ENCODE data around the gene ASIP.
"Not testable (repeated sequence)": the region's sequence is repeated elsewhere in the genome, so short reads cannot be mapped to it uniquely, and the experiment has no call there.

Gene ASIP

DNA sequence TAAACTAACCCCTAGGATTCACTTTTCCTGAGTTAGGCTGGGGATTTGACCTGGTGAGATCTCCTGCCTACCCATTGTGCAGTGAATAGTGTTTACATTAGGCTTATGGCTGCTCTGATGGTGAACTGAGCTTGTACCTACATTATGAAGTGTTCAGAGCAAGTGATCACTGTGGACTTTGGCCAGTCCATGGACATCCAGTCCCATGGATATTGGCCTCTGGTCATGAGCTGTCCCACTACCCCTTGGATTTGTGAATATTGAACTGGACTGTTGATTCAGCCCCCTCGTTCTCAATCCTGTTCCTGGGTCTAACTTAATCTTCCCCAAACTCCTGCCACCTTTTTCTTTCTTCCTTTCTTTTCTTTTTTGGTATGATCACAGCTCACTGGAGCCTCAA, 13.8 kb downstream of the ASIP start:
- no peaks in the 10 kb centered on the region for H3K27me3 Mint-ChIP-seq
- H3K27ac Mint-ChIP-seq: no peak overlapping the region

DNA sequence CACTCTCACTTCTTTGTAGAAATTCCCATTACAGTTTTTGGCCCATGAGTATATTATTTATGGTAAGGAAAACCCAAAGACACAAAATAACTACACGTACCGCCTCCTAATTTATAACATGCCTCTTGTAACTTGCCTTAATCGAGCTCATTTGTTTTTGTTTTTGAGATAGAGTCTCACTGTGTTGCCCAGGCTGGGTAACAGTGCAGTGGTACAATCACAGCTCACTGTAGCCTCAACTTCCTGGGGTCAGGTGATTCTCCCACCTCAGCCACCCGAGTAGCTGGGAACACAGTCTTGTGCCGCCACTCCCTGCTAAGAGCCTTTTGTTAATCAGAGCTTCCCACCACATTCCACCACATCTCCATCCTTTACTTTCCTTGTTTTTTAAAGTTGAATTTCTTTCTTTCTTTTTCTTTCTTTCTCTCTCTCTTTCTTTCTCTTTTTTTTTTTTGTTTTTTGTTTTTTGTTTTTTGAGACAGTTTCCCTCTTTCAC, 15.5 kb downstream of the ASIP start:
- Mint-ChIP-seq H3K4me3 (no peak overlapping the region), H3K27me3 (no peaks in the 10 kb centered on the region), H3K9me3 (no peaks in the 10 kb centered on the region), H3K4me1 (no peaks in the 10 kb centered on the region), H3K27ac (no peak overlapping the region), H3K36me3 (ENCODE audit: low read depth) (no peaks in the 10 kb centered on the region)
- no peak for DNase-seq
- no peak for ATAC-seq

More for the DNA sequence above, 13.8 kb downstream of the ASIP start:
- Mint-ChIP-seq H3K4me1 (no peaks in the 10 kb centered on the region), H3K36me3 (ENCODE audit: low read depth) (no peaks in the 10 kb centered on the region), H3K4me3 (no peak overlapping the region), H3K9me3 (no peaks in the 10 kb centered on the region)
- no peak for DNase-seq
- no peak for ATAC-seq

DNA sequence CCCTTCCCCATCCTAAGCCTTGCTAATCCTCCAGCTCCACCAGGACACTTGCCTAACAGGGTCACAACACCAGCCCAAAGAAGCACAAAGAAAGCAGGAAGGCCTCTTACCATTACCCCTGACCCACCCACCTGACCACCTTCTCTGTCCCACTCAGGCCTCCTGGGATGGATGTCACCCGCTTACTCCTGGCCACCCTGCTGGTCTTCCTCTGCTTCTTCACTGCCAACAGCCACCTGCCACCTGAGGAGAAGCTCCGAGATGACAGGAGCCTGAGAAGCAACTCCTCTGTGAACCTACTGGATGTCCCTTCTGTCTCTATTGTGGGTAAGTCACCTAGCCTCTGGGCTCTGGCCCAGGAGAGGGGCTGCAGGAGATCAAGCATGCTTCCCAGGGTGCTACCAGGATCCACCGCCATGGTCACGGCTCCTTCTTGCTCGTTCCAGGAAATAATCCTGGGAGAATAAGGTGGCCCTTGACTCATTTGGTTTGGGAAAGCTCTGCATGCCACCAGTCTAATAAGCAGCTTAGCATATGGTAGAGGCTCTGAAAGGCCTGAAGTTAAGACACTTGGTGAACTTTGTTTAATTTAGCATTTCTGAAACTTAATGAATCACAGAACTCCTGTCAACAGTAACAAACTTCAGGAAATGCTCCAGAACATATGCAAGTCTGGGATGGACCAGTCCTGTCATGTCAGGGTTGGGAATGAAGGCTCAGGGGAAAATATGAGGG, 19.2 kb downstream of the ASIP start:
- ATAC-seq: no peak
- H3K9me3 Mint-ChIP-seq: no peaks in the 10 kb centered on the region

DNA sequence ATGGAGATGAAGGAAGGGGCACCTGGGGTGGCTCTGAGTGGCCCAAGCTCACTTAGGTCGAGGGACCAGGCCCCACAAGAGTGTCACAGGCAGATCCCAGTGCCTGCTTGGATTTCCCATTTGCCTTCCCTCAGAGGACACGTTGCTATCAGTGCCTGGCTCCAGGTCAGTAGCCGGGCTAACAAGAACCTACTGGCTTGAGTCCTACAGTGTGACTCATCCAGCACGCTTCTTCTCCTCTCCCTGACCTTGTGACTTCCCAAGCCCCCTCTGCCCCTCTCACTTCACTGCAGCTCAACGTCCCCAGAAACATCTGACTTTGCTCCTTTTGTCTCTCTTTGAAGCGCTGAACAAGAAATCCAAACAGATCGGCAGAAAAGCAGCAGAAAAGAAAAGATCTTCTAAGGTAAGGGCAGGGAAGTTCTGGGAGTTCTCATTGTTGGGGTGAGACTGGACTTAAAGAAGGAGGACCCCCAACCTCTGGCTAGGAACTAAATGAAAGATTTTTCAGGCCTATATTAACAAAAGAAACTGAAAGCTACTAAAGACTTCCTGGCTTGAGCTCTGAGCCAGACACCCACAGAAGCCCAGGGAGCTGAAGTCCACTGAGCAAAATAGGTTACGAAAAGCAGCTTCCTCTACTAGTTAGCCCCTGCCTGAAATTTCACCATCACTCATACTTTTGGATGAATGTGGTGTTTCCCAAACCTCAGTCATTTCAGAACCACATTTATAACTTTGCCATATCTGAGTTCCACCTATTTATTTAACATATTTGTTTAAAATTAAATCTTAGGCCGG, 21.5 kb downstream of the ASIP start:
- Mint-ChIP-seq H3K4me3 (no peak overlapping the region), H3K36me3 (ENCODE audit: low read depth) (no peaks in the 10 kb centered on the region), H3K27ac (no peak overlapping the region), H3K4me1 (no peaks in the 10 kb centered on the region), H3K27me3 (no peaks in the 10 kb centered on the region), H3K9me3 (no peaks in the 10 kb centered on the region)
- no peak for DNase-seq
- ATAC-seq: no peak

More for the DNA sequence above, 19.2 kb downstream of the ASIP start:
- H3K36me3 Mint-ChIP-seq (ENCODE audit: low read depth): no peaks in the 10 kb centered on the region
- no peaks in the 10 kb centered on the region for H3K4me1 Mint-ChIP-seq
- no peak overlapping the region for H3K27ac Mint-ChIP-seq
- no peaks in the 10 kb centered on the region for H3K27me3 Mint-ChIP-seq
- H3K4me3 Mint-ChIP-seq: no peak overlapping the region
- DNase-seq: no peak

DNA sequence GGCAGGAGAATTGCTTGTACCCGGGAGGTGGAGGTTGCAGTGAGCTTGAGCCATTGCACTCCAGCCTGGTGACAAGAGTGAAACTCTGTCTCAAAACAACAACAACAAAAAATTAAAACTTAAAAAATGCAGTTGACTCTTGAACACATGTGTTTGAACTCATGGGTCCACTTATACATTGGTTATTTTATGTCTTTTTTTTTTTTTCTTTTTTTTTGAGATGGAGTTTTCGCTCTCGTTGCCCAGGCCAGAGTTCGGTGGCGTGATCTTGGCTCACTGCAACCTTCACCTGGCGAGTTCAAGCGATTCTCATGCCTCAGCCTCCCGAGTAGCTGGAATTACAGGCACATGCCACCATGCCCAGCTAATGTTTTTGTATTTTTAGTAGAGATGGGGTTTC, 22.2 kb downstream of the ASIP start:
- not testable (repeated sequence) for H3K36me3 Mint-ChIP-seq (ENCODE audit: low read depth); H3K27me3 Mint-ChIP-seq; H3K4me3 Mint-ChIP-seq; ATAC-seq; H3K27ac Mint-ChIP-seq; DNase-seq; H3K4me1 Mint-ChIP-seq; H3K9me3 Mint-ChIP-seq

DNA sequence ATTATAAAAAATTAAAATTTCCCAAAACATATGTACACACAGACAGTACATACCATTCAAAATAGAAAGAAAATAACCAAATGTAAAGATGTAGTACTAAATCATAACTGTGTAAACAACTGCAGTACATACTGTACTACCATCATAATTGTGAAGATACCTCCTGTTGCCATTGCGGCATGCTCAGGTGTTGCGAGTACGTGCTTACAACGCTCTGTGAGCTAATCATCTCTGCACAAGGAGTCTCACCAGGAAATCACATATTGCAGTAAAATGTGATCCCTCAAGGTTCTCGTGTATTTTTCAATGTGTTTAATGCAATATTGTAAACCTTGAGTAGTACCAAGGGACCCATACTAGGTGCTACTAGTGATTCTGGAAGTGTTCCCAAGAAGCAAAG, 22.9 kb downstream of the ASIP start:
- ATAC-seq: no peak
- Mint-ChIP-seq H3K4me3 (no peak overlapping the region), H3K9me3 (no peaks in the 10 kb centered on the region), H3K4me1 (peaks cover under 1% of the 10 kb centered on the region), H3K27ac (no peak overlapping the region), H3K36me3 (ENCODE audit: low read depth) (peaks cover 2% of the 10 kb centered on the region), H3K27me3 (peaks cover 3% of the 10 kb centered on the region)
- DNase-seq: no peak

DNA sequence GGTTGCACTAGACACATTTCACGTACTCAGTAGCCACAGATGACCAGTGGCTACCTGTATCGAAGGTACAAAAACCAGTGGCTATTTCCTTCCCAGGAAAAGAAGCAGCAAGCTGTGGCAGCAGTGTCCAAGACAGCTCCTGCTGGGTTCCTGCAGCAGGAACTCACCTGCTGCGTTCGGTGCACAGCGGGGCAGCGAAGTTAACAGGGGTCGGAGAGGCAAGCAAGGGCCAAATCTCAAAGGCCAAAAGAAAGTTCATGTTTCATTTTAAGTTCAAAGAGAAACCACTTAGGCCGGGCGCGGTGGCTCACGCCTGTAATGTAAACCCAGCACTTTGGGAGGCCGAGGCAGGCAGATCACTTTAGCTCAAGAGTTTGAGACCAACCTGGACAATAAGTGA, 26.9 kb downstream of the ASIP start:
- Mint-ChIP-seq H3K4me3 (no peak overlapping the region), H3K27me3 (peaks cover 9% of the 10 kb centered on the region), H3K9me3 (no peaks in the 10 kb centered on the region), H3K27ac (no peak overlapping the region), H3K36me3 (ENCODE audit: low read depth) (peaks cover 15% of the 10 kb centered on the region), H3K4me1 (peaks cover 10% of the 10 kb centered on the region)
- ATAC-seq (no peak), DNase-seq (no peak)

DNA sequence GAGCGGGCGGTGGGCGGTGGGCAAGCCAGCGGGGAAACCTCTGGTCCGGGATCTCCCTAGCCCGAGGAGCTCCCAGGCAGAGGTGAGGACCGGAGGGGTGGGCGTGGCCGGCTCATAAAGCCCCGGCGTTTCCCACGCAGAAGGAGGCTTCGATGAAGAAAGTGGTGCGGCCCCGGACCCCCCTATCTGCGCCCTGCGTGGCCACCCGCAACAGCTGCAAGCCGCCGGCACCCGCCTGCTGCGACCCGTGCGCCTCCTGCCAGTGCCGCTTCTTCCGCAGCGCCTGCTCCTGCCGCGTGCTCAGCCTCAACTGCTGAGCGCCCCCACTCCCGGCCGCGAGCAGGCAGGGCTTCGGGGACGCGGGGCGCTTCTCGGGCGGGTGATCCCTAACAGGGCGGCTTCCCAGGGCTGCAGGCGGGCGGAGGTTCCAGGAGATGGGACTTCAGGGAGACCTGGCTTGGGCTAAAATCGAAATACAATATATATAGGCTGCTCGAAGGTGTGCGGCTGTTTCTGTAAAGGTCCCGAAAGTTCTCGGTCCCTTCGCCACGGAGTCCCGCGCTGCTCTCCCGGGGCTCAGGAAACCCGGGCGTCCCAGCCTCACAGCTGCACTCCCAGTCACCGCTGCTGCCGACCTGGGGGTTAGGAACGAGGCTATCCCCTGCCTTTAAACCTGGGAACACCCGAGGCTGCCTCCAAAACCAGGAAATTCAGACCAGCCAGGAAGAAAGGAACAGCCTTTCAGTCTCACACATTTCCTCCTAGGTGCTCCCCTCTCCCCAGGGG, 27.8 kb downstream of the ASIP start:
- Mint-ChIP-seq H3K9me3 (no peaks in the 10 kb centered on the region), H3K4me1 (peaks cover 10% of the 10 kb centered on the region), H3K27ac (no peak overlapping the region), H3K36me3 (ENCODE audit: low read depth) (peaks cover 22% of the 10 kb centered on the region), H3K27me3 (peaks cover 9% of the 10 kb centered on the region), H3K4me3 (peak overlapping the region; percentile 11)
- ATAC-seq: peak; percentile 39
- DNase-seq: peak; percentile 25

DNA sequence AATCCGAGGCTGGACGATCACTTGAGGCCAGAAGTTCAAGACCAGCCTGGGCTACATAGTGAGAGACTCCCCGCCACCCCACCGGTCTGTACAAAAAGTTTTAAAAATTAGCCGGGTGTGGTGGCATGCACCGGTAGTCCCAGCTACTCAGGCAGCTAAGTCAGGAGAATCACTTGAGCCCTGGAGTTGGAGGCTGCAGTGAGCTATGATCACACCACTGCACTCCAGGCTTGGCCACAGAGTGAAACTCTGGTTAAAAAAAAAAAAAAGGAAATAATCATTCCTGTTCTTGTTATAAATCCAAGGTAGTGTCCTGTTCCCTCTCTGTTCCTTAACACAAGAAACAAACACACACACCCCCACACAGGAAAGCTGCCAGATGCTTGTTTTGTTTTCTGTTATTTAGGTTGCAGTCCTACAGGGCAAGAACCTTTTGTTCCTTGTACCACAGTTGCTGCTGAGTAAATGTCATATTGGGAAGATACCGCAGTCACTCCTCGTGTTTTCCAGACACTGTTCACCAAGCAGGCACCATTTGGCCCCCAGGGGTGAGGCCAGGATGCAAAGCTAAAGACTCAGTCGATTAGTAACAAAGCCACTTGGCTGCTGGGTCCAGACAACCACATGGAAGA, 28.9 kb downstream of the ASIP start:
- Mint-ChIP-seq H3K27me3 (peaks cover 9% of the 10 kb centered on the region), H3K27ac (no peak overlapping the region), H3K4me1 (peaks cover 10% of the 10 kb centered on the region), H3K4me3 (no peak overlapping the region), H3K36me3 (ENCODE audit: low read depth) (peaks cover 25% of the 10 kb centered on the region), H3K9me3 (no peaks in the 10 kb centered on the region)
- ATAC-seq (no peak), DNase-seq (no peak)

DNA sequence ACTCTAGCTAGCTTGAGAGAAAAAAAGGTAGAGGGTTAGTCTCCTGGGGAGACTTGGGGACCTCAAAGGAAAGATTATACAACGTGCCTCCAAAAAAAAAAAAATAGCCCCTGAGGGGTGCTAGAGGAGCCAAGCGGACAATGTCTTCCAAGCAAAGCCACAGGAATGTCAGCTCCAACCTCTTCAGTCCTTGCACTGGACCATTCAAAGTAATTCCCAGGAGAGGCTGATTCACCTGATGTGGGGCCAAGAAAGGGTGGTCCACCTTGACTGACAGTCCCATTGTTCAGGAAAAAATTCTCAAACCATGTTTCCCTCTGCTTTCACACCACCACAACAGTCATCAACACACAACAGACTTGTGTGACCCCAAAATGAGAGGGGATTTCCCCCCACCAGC, 30.7 kb downstream of the ASIP start:
- H3K4me3 Mint-ChIP-seq: no peak overlapping the region
- H3K27ac Mint-ChIP-seq: no peak overlapping the region
- H3K4me1 Mint-ChIP-seq: peaks cover 10% of the 10 kb centered on the region
- ATAC-seq (no peak), DNase-seq (no peak)
- no peaks in the 10 kb centered on the region for H3K9me3 Mint-ChIP-seq
- peaks cover 31% of the 10 kb centered on the region for H3K36me3 Mint-ChIP-seq (ENCODE audit: low read depth)
- H3K27me3 Mint-ChIP-seq: peaks cover 9% of the 10 kb centered on the region

DNA sequence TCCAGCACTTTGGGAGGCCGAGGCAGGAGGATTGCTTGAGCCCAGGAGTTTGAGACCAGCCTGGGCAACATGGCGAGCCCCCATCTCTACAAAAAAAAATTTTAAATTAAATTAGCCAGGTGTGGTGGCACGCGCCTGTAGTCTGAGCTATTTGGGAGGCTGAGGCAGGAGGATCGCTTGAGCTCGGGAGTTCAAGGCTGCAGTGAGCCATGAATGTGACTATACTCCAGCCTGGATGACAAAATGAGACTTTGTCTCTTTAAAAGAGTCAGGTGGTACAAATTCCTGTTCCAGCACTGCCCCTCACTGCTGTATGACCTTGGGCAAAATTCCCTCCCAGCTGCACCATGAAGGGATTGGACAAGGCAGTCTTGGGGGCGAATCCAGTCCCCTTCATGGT, 33.5 kb downstream of the ASIP start:
- ATAC-seq (no peak), DNase-seq (no peak)
- H3K9me3 Mint-ChIP-seq: no peaks in the 10 kb centered on the region
- no peak overlapping the region for H3K4me3 Mint-ChIP-seq
- peaks cover 49% of the 10 kb centered on the region for H3K36me3 Mint-ChIP-seq (ENCODE audit: low read depth)
- peaks cover 6% of the 10 kb centered on the region for H3K4me1 Mint-ChIP-seq
- no peak overlapping the region for H3K27ac Mint-ChIP-seq
- peaks cover 3% of the 10 kb centered on the region for H3K27me3 Mint-ChIP-seq

DNA sequence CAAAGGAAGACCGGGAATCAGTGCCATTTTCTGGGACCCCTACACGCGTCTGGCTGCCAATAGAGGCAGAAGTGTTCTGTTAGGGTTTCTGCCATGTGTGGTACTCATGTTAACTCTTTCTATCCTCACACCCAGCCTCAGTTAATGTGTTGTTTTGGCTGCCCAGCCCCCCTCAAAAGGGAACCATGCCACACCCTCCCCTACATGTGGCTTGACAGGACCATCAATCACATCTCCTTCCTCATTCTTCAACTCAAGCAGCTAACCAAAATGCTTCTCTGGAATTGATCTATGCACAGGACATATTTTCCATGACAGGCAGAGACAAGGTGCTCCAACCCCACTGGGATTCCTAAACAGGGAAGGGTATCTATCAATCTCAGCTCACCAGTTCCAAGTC, 40.0 kb downstream of the ASIP start:
- H3K27ac Mint-ChIP-seq: no peak overlapping the region
- H3K27me3 Mint-ChIP-seq: no peaks in the 10 kb centered on the region
- H3K36me3 Mint-ChIP-seq (ENCODE audit: low read depth): peaks cover 57% of the 10 kb centered on the region
- H3K9me3 Mint-ChIP-seq: no peaks in the 10 kb centered on the region
- DNase-seq (no peak), ATAC-seq (no peak)
- H3K4me3 Mint-ChIP-seq: no peak overlapping the region
- no peaks in the 10 kb centered on the region for H3K4me1 Mint-ChIP-seq

DNA sequence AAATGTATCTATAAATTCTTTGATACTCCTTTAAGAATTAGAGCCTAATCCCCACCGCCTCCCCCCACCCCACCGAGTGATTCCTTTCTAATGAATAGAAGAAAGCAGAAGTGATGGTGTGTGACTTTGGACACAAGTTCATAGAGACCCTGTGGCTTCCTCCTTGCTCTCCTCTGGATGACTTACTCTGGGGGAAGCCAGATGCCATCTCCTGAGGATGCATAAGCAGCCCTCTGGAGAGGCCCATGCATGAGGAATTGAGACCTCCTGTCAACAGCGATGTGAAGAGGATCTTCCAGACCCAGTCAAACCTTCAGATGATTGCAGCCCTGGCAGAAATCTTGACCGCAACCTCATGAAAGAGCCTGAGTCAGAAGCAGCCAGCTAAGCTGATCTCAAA, 40.8 kb downstream of the ASIP start:
- ATAC-seq (no peak), DNase-seq (no peak)
- Mint-ChIP-seq H3K27ac (no peak overlapping the region), H3K4me3 (no peak overlapping the region), H3K36me3 (ENCODE audit: low read depth) (peaks cover 58% of the 10 kb centered on the region), H3K9me3 (no peaks in the 10 kb centered on the region), H3K27me3 (no peaks in the 10 kb centered on the region), H3K4me1 (no peaks in the 10 kb centered on the region)

DNA sequence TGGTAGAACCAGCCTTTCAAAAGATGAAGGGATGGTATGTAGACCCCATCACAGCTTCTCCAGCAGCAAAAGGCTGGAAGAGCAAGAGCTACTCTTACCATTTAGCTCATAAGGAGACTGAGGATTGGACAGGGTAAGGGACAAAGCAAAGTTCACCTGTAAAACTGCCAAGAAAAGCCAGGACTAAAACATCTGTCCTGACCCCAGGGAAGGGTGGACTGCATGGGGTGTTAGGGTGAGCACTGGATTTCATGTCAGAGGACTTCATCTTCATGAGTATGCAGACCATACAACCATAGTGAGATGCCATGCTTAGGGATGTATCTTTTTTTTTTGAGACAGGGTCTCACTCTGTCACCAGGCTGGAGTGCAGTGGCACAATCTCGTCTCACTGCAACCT, 42.6 kb downstream of the ASIP start:
- Mint-ChIP-seq H3K27me3 (no peaks in the 10 kb centered on the region), H3K4me3 (no peak overlapping the region), H3K36me3 (ENCODE audit: low read depth) (peaks cover 55% of the 10 kb centered on the region), H3K9me3 (no peaks in the 10 kb centered on the region), H3K4me1 (no peaks in the 10 kb centered on the region), H3K27ac (no peak overlapping the region)
- DNase-seq: no peak
- no peak for ATAC-seq

Data from activated naive CD8-positive, alpha-beta T cell treated with anti-CD3 and anti-CD28 coated beads, Interleukin-2, amount 50 U/mL, for 24 hours (primary cell).